Panc1 (cell line): ENCODE results near the gene BACH2. TPM values are rescaled to one million over a fixed set of nuclear protein-coding genes. Genes with fewer than 3 reads are reported as not detected.
A peak's percentile ranks its signal among the peaks of the same experiment; 100 is the strongest.

Experiments used
- ATAC-seq: fragments of 200-7000 bp; cut with Tn5 transposase; 2 replicates; pipeline ENCODE4 v1.9.1; 2020; ENCODE audit warnings: mild to moderate bottlenecking, moderate library complexity
- BruUV-seq: library from RNA; stranded (reverse); fragments of 400-500 nt; replicated peaks from 2 replicates; lab custom pipeline; 2021; lab: Mats Ljungman, UMichigan
- CTCF ChIA-PET: fragments of 300-600 bp; sonication (Branson Sonifier 250); formaldehyde crosslinking; loops from one replicate; lab custom pipeline; 2022; ENCODE audit warnings: antibody characterized with exemption; lab: Charles Lee
- POLR2A ChIA-PET: fragments of 300-600 bp; sonication (Branson Sonifier 250); formaldehyde crosslinking; loops from one replicate; lab custom pipeline; 2022; ENCODE audit warnings: antibody characterized with exemption; lab: Charles Lee
- DNase-seq: peaks from one replicate; pipeline ENCODE4 v3.0.0-alpha.2; 2010; ENCODE audit warnings: low read depth, low spot score
- H3K27ac ChIP-seq: 2 replicates; pipeline ENCODE4 v1.5.1; 2011; ENCODE audit warnings: mild to moderate bottlenecking, low read length, inconsistent platforms
- H3K27me3 ChIP-seq: fragments of 200-500 bp; sonication (Bioruptor generic); 2 replicates; pipeline ENCODE4 v1.6.0; 2014; ENCODE audit warnings: low read length, inconsistent platforms; ENCODE audit not compliant: control insufficient read depth, insufficient read depth
- H3K36me3 ChIP-seq: fragments of 200-500 bp; sonication (Bioruptor generic); 2 replicates; pipeline ENCODE4 v1.5.1; 2014; ENCODE audit warnings: inconsistent platforms, mild to moderate bottlenecking, low read length, moderate library complexity; ENCODE audit not compliant: control insufficient read depth, insufficient read depth
- H3K4me1 ChIP-seq: 2 replicates; pipeline ENCODE4 v1.5.1; 2011; ENCODE audit warnings: inconsistent platforms, mild to moderate bottlenecking, low read length, moderate library complexity; ENCODE audit not compliant: control insufficient read depth, insufficient read depth
- H3K4me3 ChIP-seq, 2 experiments: 2 replicates each; pipeline ENCODE4 v1.5.1; 2011 to 2012; ENCODE audit warnings: low read depth in 2 of 2, low read length in 2 of 2, mild to moderate bottlenecking in 2 of 2, inconsistent platforms in 1 of 2, moderate library complexity in 1 of 2
- H3K9me3 ChIP-seq: fragments of 200-500 bp; sonication (Bioruptor generic); 2 replicates; pipeline ENCODE4 v1.5.1; 2014; ENCODE audit warnings: low read depth, mild to moderate bottlenecking, inconsistent platforms, low read length, moderate library complexity; ENCODE audit not compliant: control insufficient read depth, insufficient read depth
- CTCF ChIP-seq: fragments of 450-650 bp; IDR thresholded peaks from 2 replicates; pipeline ENCODE4 v1.5.1; 2017; ENCODE audit warnings: mild to moderate bottlenecking
- POLR2AphosphoS5 ChIP-seq: IDR thresholded peaks from 2 replicates; pipeline ENCODE4 v1.6.1; 2012; ENCODE audit warnings: mild to moderate bottlenecking, low read depth, low read length, moderate library complexity
- SIN3A ChIP-seq: IDR thresholded peaks from 2 replicates; pipeline ENCODE4 v1.6.1; 2012; ENCODE audit warnings: low read depth, mild to moderate bottlenecking, low read length, moderate library complexity, borderline replicate concordance; ENCODE audit not compliant: insufficient read depth
- TCF7L2 ChIP-seq: IDR thresholded peaks from 2 replicates; pipeline ENCODE4 v1.6.1; 2011; ENCODE audit warnings: mild to moderate bottlenecking, low read depth, low read length, inconsistent platforms
- in situ Hi-C: cut with HindIII; loops from 2 replicates; pipeline ENCODE4 v1.10.0; 2016; ENCODE audit warnings: low sequenced_read_pairs, low pct_unique_long_range_greater_than_20kb
- intact Hi-C: fragments of 100-400 bp; cut with micrococcal nuclease; formaldehyde crosslinking; loops from one replicate; pipeline ENCODE4 v1.10.0; 2022; ENCODE audit not compliant: unreplicated experiment
- total RNA-seq: library from RNA; stranded (reverse); gene quantifications from one replicate; pipeline ENCODE4 v1.2.1, GENCODE V29; 2021; ENCODE audit not compliant: unreplicated experiment
- TF ChIP-seq, protein P1 (sequence below), 2 experiments: IDR thresholded peaks; 2 replicates each; pipeline ENCODE4 v1.6.1; 2011 to 2012; ENCODE audit warnings: low read depth in 2 of 2, control low read depth in 1 of 2, low read length in 1 of 2, mild to moderate bottlenecking in 1 of 2, moderate library complexity in 1 of 2; ENCODE audit not compliant: insufficient read depth in 1 of 2

BACH2 gene
- total RNA-seq, 1 experiment from 2014 or later, result 1.6 TPM

DNA sequence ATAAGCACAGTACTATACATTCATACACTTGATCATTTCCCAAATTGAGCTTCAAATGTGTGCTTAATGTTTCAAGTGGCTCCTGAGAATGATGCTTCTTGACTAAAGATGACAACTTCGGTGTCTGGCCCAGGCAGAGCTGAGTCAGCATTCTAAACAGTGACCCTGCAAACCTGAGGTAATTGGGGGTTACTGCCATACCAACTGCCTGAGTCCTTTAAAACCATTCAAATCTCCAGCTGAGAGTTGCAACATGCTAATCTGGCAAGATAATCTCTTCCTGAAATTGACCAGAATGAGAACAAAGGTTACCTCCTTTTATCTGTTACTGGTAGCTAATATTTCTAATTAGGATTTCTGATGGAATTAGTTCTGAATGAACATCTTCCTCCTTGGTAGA is 8.2 kb downstream of the BACH2 start:
- ATAC-seq (no peak), DNase-seq (no peak)
- peaks cover 28% of the 10 kb centered on the region for H3K4me1 ChIP-seq
- peaks cover 7% of the 10 kb centered on the region; the same call in 1 of the 2 replicates for H3K9me3 ChIP-seq
- POLR2A ChIA-PET, result no interaction called here
- no peak for TF ChIP-seq POLR2AphosphoS5
- no peak for TF ChIP-seq CTCF
- TF ChIP-seq, protein P1, sequence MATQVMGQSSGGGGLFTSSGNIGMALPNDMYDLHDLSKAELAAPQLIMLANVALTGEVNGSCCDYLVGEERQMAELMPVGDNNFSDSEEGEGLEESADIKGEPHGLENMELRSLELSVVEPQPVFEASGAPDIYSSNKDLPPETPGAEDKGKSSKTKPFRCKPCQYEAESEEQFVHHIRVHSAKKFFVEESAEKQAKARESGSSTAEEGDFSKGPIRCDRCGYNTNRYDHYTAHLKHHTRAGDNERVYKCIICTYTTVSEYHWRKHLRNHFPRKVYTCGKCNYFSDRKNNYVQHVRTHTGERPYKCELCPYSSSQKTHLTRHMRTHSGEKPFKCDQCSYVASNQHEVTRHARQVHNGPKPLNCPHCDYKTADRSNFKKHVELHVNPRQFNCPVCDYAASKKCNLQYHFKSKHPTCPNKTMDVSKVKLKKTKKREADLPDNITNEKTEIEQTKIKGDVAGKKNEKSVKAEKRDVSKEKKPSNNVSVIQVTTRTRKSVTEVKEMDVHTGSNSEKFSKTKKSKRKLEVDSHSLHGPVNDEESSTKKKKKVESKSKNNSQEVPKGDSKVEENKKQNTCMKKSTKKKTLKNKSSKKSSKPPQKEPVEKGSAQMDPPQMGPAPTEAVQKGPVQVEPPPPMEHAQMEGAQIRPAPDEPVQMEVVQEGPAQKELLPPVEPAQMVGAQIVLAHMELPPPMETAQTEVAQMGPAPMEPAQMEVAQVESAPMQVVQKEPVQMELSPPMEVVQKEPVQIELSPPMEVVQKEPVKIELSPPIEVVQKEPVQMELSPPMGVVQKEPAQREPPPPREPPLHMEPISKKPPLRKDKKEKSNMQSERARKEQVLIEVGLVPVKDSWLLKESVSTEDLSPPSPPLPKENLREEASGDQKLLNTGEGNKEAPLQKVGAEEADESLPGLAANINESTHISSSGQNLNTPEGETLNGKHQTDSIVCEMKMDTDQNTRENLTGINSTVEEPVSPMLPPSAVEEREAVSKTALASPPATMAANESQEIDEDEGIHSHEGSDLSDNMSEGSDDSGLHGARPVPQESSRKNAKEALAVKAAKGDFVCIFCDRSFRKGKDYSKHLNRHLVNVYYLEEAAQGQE (IDR thresholded peaks at IDR 0.05; ENCODE audit: insufficient read depth in 1 of 2, low read depth in 2 of 2, low read length in 1 of 2), result no peak
- no peak for TF ChIP-seq TCF7L2
- TF ChIP-seq SIN3A, result no peak
- intact Hi-C loops, result loop anchor here (5.0 kb wide), 1 partner anchor 346 kb away; no protein-coding TSS in a partner anchor
- in situ Hi-C loops, result no loop called here
- H3K36me3 ChIP-seq, result no peaks in the 10 kb centered on the region
- H3K4me3 ChIP-seq, result no peak overlapping the region
- no peak overlapping the region for H3K27ac ChIP-seq
- BruUV-seq, result no TSS peak
- H3K27me3 ChIP-seq, result no peaks in the 10 kb centered on the region
- CTCF ChIA-PET, result no interaction called here

- ChIA-PET POLR2A (interaction anchor here (0.5 kb wide), 1 partner anchor 15 kb away, joined by 5 read pairs; no protein-coding TSS in a partner anchor), CTCF (interaction anchor here (0.5 kb wide), 1 partner anchor 97 kb away, joined by 8 read pairs; no protein-coding TSS in a partner anchor)
- H3K4me3 ChIP-seq, result no peak overlapping the region
- intact Hi-C loops, result loop anchor here (2.0 to 5.0 kb wide), 2 partner anchors 106 to 345 kb away; no protein-coding TSS in a partner anchor
- no TSS peak for BruUV-seq
- DNase-seq, result no peak
- peaks cover 28% of the 10 kb centered on the region for H3K4me1 ChIP-seq
- H3K27ac ChIP-seq, result no peak overlapping the region; the same call in 1 of the 2 replicates
- H3K9me3 ChIP-seq, result peaks cover 7% of the 10 kb centered on the region; the same call in 1 of the 2 replicates
- in situ Hi-C loops, result no loop called here
- no peaks in the 10 kb centered on the region for H3K36me3 ChIP-seq
- no peaks in the 10 kb centered on the region for H3K27me3 ChIP-seq
- ATAC-seq, result 0 out of 2 replicates have a peak, but pooled peaks have one; percentile 42
- TF ChIP-seq CTCF (peak; percentile 85), TCF7L2 (no peak)
Measured at GRCh38 chr6:90286884-90287488, 9.7 kb downstream of the BACH2 start.
